AG10803 (cell line): ENCODE results near the gene SLC4A5.

Source experiments
- DNase-seq: peaks from one replicate; pipeline ENCODE4 v3.0.0; 2010; ENCODE audit warnings: low read depth
- H3K4me3 ChIP-seq: 2 replicates; pipeline ENCODE4 v1.5.1; 2011; ENCODE audit warnings: mild to moderate bottlenecking, low read length, control low read depth
- TF ChIP-seq, protein P1 (sequence below): conservative IDR thresholded peaks from 2 replicates; pipeline ENCODE4 v1.5.1; 2011; ENCODE audit warnings: mild to moderate bottlenecking, low read length, control low read depth, inconsistent platforms

The SLC4A5 gene

DNA sequence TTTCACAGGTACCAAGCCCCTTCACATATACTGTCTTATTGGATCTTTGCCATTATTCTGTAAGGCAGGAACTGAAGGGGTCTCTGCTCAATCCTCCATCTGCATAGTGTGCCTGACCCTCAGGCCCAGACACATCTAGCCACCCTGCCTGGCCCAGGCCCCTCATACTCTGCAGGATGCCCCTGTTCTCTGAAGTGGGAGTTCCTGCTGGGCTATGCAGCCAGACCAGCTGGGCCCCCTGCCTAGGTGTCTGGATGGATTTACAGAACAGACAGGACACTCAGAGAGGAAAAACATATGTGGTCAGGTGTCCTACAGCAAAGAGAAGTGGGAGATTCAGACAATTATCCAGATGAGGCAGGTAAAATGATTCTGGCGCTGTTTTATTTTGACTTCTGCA, 42.0 kb downstream of the SLC4A5 start:
- no peak for DNase-seq
- TF ChIP-seq, protein P1, sequence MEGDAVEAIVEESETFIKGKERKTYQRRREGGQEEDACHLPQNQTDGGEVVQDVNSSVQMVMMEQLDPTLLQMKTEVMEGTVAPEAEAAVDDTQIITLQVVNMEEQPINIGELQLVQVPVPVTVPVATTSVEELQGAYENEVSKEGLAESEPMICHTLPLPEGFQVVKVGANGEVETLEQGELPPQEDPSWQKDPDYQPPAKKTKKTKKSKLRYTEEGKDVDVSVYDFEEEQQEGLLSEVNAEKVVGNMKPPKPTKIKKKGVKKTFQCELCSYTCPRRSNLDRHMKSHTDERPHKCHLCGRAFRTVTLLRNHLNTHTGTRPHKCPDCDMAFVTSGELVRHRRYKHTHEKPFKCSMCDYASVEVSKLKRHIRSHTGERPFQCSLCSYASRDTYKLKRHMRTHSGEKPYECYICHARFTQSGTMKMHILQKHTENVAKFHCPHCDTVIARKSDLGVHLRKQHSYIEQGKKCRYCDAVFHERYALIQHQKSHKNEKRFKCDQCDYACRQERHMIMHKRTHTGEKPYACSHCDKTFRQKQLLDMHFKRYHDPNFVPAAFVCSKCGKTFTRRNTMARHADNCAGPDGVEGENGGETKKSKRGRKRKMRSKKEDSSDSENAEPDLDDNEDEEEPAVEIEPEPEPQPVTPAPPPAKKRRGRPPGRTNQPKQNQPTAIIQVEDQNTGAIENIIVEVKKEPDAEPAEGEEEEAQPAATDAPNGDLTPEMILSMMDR: no peak
- no peak overlapping the region for H3K4me3 ChIP-seq

DNA sequence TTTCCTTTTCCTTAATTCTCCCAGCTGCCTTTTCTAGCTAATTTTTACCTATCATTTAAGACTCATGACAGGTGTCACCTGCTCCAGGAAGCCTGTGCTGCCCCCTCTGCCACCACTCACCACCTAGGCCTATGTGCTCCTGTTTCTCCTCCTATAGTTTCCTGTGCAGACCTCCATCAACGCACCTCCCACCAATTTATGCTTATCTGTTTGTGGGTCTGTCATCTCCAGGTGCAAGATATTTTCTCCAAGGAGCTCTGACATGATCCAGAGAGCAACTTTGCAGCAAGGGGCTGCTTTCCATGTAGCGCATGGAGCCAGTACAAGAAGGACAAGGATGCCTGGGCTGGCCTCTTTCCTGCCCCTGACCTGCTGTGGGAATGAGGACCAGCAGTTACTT, 42.7 kb downstream of the SLC4A5 start:
- TF ChIP-seq, protein P1: no peak
- DNase-seq: no peak
- no peak overlapping the region for H3K4me3 ChIP-seq

DNA sequence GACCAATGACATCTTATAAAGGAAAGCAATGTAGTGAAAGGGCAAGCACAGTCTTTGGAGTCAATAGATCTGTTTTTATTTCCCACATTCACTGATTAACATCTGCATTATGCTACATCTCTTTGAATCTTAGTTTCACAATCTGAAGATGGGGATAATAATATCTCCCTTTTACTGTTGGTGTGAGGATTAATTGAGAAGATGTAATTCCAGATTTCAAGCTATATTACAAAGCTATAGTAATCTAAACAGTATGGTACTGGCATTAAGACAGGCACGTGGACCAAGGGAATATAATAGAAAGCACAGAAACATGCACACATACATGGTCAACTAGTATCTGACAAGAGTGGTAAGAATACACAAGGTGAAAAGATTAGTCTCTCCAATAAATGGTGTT, 45.3 kb downstream of the SLC4A5 start:
- TF ChIP-seq, protein P1: no peak
- no peak for DNase-seq
- H3K4me3 ChIP-seq: no peak overlapping the region

DNA sequence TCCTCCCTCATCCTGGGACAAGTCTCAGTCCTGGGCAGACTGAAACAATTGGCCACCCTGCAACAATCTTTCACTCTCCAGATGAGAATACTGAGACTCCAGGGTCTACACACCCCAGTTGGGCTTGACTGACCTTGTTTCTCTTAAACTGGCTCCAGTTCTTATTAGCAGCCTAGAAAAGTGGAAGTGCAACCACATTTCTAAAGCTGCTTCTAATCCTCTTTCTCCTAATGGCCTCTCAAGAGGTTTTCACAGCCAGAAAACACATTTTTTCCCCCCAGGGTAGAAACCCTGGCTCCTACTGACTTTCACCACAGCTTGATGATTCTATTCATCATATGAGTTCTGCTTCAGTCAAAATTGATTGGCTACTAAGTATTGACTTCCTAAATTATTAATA, 45.8 kb downstream of the SLC4A5 start:
- TF ChIP-seq, protein P1: no peak
- DNase-seq: no peak
- no peak overlapping the region for H3K4me3 ChIP-seq

DNA sequence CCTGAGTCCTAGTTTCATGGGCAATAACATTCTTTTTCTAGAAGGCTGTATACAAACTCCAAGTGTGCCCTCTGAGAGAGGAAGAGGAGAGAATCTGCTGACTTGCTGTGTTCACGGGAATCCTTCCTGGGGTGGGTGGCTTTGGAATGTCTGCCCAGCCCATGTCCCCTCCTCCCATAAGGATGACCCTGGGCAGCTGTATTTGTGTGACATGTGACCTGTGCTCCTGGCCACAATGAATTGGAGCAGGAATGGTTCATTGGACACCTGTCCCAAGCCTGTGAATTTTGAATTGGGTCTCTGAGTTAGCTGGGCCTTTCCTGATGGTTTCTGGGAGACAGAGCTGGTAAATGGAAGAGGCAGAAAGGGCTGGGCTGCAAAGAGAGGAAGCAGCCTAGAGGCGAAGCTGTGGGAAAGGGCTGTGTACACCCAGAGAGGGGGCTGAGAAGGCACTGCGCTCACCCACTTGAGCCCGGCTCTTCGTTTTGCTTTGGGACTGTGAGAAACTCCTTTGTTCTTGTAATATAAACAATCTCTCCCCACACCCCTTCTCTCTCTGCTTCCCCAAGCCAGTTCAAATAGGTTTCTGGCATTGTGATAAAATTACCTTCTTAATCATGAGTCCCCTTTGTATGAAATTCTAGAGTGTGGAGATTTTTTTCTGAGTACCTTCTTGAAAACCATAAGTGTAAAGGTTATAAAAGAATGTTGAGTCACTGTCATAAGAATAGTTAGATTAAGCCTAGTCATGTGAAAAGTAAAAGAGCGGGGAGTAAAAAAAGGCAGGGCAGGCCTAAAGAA, 49.8 kb downstream of the SLC4A5 start:
- TF ChIP-seq, protein P1: no peak
- no peak for DNase-seq
- H3K4me3 ChIP-seq: no peak overlapping the region

DNA sequence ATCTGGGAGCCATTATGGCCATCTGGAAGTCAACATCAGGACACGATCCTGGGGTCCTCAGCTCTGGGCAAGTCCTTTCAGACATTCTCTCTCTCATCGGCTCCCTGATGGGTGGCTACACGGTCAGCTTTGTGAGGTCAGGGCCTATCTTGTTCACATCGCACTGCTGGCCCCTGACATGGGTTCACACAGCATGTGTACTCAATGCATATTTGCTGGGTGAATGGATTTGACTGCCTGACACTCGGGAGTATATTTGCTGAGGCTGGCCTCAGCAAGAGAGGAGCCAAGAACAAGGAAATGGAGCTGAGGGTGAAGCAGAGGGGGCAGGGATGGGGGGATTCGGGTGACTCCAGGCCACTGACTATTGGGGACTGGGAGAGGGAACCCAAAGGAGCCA, 50.5 kb downstream of the SLC4A5 start:
- no peak for DNase-seq
- TF ChIP-seq, protein P1: no peak
- H3K4me3 ChIP-seq: no peak overlapping the region

DNA sequence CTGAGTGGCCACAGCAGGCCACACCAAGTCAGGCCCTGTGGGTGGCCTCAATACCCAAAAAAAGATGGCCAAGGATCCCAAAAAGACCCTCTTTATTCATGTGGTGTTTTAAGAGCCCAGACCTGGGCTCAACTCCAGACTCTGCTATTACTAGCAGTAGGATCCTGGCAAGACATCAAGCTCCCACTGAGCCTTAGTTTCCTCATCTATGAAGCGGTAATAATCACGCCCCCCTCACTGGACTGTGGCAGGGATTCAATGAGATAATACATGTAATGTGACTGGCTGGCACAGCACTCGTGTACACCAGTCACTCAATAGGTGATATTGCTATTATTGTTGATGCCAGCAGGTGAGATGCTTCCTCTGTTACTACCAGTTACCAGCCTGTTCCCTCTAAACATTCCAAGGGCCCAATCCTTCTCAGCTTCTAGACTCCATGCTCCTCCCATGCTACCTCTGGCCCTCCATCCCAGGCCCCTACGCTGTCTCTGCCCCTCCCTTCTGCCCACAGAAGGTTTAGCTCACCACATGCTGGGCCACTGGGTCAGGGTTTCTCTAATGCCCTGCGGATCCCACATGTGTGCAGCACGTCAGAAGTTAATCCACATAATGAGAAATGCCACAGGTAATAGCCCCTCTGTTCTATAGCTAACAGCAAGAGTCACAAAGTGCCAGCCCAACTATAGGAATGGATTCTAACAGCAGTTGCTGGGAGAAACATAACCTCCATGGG, 51.2 kb downstream of the SLC4A5 start:
- no peak overlapping the region for H3K4me3 ChIP-seq
- DNase-seq: no peak
- TF ChIP-seq, protein P1: no peak
